Suprapubic skin (tissue), 4 donors: Measurements from ENCODE around the gene ATP11B. TPM values are rescaled to one million over a fixed set of nuclear protein-coding genes. Genes with fewer than 3 reads are reported as not detected.

Source experiments
- DNase-seq, 2 donors: peaks; one replicate each; pipeline ENCODE4 v3.0.0-alpha.2; 2019; ENCODE audit warnings: low spot score in 2 of 2
- H3K27ac ChIP-seq: fragments of 200-600 bp; sonication (generic); one replicate; pipeline ENCODE4 v1.5.1; 2019
- H3K27me3 ChIP-seq: fragments of 200-600 bp; sonication (generic); one replicate; pipeline ENCODE4 v1.5.1; 2019
- H3K36me3 ChIP-seq: fragments of 200-600 bp; sonication (generic); one replicate; pipeline ENCODE4 v1.5.1; 2019
- H3K4me1 ChIP-seq: fragments of 200-600 bp; sonication (generic); one replicate; pipeline ENCODE4 v1.5.1; 2019
- H3K4me3 ChIP-seq: fragments of 200-600 bp; sonication (generic); one replicate; pipeline ENCODE4 v1.5.1; 2019; ENCODE audit warnings: mild to moderate bottlenecking
- H3K9me3 ChIP-seq: fragments of 200-600 bp; sonication (generic); one replicate; pipeline ENCODE4 v1.5.1; 2019
- EP300 ChIP-seq: sonication (generic); formaldehyde crosslinking; IDR thresholded peaks from one replicate; pipeline ENCODE4 v1.6.1; 2017; ENCODE audit warnings: antibody characterized with exemption
- POLR2A ChIP-seq, 2 donors: fragments of 450-650 bp; IDR thresholded peaks; one replicate each; pipeline ENCODE4 v1.6.1; 2017; ENCODE audit warnings: antibody characterized with exemption in 2 of 2, mild to moderate bottlenecking in 2 of 2, moderate library complexity in 2 of 2
- POLR2AphosphoS5 ChIP-seq, 3 donors: sonication (generic); formaldehyde crosslinking; IDR thresholded peaks; one replicate each; pipeline ENCODE4 v1.6.1; 2017; ENCODE audit warnings: antibody characterized with exemption in 3 of 3
- WGBS: methylation state at CpG from one replicate; pipeline ENCODE4 v1.1.5; 2018; 5-methylcytosine and 5-hydroxymethylcytosine counted together
- total RNA-seq, 4 donors: library from RNA; depleted of rRNA; stranded (reverse); fragments of >200 nt; gene quantifications; one replicate each; pipeline ENCODE4 v1.1.0, GENCODE V29; 2016
- TF ChIP-seq, protein P1 (sequence below), 2 donors: fragments of 200-600 bp in 1 of 2; fragments of 450-650 bp in 1 of 2; sonication (generic) in 1 of 2; IDR thresholded peaks; one replicate each; pipeline ENCODE4 v1.5.1; 2016 to 2019; ENCODE audit warnings: antibody characterized with exemption in 2 of 2, mild to moderate bottlenecking in 1 of 2, moderate library complexity in 1 of 2

ATP11B gene
- total RNA-seq, 4 donors from 2014 or later: 87.7 to 160 (median 122) TPM

DNA sequence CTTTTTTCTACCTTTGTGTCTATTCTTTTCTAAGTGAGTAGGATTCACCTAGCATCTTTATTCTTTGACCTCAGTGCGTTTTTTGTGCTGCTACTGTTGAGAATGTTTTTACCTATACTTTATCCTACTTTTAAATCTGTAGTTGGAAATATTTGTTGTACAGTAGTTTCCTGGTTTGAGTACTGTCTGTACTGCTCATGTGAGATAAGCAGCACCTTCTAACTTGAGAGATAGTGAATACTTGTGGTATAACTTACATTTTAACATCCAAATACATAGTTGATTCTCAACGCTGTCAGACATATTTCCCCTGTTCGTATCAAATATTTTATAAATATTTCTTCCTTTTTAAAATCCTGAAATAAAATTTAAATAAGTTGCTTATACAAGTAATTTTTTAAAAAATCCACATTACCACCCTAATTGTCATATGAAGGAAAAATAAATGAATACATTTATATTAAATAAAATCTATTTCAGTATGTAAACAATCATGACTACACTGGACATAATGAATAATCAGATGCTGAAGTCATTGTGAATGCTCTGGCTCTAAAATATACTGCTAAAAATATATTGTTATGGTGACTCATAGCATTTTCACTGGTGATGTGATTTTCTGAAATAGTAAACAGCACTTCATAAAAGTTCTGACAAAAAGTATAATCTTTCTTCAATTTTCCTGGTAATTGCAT, 17.4 kb downstream of the ATP11B start:
- no peak overlapping the region for H3K27ac ChIP-seq
- H3K9me3 ChIP-seq: no peaks in the 10 kb centered on the region
- no peaks in the 10 kb centered on the region for H3K27me3 ChIP-seq
- TF ChIP-seq POLR2AphosphoS5 (IDR thresholded peaks at IDR 0.05) (no peak), POLR2A (IDR thresholded peaks at IDR 0.05) (no peak), EP300 (no peak)
- TF ChIP-seq, protein P1, sequence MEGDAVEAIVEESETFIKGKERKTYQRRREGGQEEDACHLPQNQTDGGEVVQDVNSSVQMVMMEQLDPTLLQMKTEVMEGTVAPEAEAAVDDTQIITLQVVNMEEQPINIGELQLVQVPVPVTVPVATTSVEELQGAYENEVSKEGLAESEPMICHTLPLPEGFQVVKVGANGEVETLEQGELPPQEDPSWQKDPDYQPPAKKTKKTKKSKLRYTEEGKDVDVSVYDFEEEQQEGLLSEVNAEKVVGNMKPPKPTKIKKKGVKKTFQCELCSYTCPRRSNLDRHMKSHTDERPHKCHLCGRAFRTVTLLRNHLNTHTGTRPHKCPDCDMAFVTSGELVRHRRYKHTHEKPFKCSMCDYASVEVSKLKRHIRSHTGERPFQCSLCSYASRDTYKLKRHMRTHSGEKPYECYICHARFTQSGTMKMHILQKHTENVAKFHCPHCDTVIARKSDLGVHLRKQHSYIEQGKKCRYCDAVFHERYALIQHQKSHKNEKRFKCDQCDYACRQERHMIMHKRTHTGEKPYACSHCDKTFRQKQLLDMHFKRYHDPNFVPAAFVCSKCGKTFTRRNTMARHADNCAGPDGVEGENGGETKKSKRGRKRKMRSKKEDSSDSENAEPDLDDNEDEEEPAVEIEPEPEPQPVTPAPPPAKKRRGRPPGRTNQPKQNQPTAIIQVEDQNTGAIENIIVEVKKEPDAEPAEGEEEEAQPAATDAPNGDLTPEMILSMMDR (IDR thresholded peaks at IDR 0.05): no peak
- peaks cover 8% of the 10 kb centered on the region for H3K4me1 ChIP-seq
- WGBS: 91% methylated on average over 3 of the region's 3 CpGs
- H3K36me3 ChIP-seq: no peaks in the 10 kb centered on the region
- no peak for DNase-seq
- no peak overlapping the region for H3K4me3 ChIP-seq

DNA sequence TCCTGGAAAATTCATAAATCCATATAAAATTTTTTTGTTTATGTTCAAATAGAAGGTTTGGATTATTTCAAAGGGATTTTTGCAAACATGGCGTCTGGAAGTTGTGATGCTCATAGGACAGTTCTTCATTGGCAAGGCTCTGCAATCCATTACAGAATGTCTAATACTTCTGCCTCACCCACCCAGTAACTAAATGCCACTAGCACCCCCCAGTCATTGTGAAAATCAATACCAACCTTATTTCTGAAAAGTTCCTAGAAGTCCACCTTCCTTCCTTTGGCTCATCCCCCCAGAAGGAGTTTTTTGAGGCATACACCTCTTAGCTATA, 17.9 kb downstream of the ATP11B start:
- Histone ChIP-seq H3K4me1 (peaks cover 8% of the 10 kb centered on the region), H3K9me3 (no peaks in the 10 kb centered on the region), H3K36me3 (no peaks in the 10 kb centered on the region), H3K4me3 (no peak overlapping the region), H3K27ac (no peak overlapping the region), H3K27me3 (no peaks in the 10 kb centered on the region)
- 97% methylated on average over 1 of the region's 1 CpG for WGBS
- DNase-seq: no peak
- TF ChIP-seq, protein P1 (IDR thresholded peaks at IDR 0.05): no peak
- TF ChIP-seq POLR2A (IDR thresholded peaks at IDR 0.05): no peak
- no peak for TF ChIP-seq EP300

DNA sequence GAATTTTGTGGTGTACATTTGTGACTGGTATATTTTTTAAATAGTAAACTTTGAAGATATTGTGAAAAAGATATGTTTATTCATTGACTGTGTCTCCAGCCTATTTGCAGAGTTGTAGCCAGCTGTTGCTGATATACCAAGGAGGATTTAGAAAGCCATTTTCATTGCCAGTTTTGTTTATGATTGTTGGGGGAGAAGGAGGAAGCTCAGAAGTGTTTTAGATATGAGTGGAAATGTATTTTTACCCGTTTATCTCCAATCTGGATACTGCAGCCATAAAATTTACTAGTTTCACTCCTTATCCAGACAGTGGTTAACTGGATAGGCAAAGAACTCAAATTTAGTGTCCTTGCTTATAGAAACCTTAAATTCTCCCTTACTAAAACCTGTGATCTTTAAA, 18.8 kb downstream of the ATP11B start:
- Histone ChIP-seq H3K9me3 (no peaks in the 10 kb centered on the region), H3K4me3 (no peak overlapping the region), H3K27ac (no peak overlapping the region), H3K36me3 (no peaks in the 10 kb centered on the region), H3K27me3 (no peaks in the 10 kb centered on the region), H3K4me1 (peaks cover 8% of the 10 kb centered on the region)
- DNase-seq: no peak
- TF ChIP-seq, protein P1 (IDR thresholded peaks at IDR 0.05): no peak
- no peak for TF ChIP-seq EP300
- TF ChIP-seq POLR2A (IDR thresholded peaks at IDR 0.05): no peak
- TF ChIP-seq POLR2AphosphoS5 (IDR thresholded peaks at IDR 0.05): no peak
- WGBS: 58% methylated on average over 1 of the region's 1 CpG

DNA sequence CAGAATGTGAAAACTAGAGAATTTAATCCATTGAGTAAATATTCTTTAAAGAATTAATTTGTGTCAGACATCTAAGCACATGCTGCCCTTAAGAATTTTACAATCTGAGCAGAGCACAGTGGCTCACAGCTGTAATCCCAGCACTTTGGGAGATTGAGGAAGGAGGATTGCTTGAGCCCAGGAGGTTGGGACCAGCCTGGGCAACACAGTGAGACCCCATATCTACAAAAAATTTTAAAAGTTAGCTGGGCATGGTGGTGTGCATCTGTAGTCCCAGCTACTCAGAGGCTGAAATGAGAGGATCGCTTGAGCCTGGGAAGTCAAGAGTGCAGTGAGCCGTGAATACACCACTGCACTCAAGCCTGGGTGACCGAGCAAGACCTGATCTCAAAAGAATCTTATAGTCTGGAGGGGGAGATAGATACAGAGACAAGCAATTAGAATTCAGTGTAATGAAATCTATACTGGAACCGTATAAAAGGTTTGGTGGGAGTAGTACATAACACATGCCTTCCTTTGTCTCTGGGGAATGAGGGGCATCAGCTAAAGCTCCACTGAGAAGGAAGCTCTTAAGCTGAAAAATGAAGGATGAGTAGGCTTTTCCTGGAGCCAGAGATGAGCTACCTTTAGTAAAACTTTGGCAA, 21.2 kb downstream of the ATP11B start:
- WGBS: 89% methylated on average over 4 of the region's 4 CpGs
- DNase-seq: no peak
- no peaks in the 10 kb centered on the region for H3K9me3 ChIP-seq
- H3K4me1 ChIP-seq: peaks cover 5% of the 10 kb centered on the region
- no peak overlapping the region for H3K4me3 ChIP-seq
- no peaks in the 10 kb centered on the region for H3K27me3 ChIP-seq
- TF ChIP-seq POLR2A (IDR thresholded peaks at IDR 0.05) (no peak), POLR2AphosphoS5 (IDR thresholded peaks at IDR 0.05) (no peak), EP300 (no peak)
- TF ChIP-seq, protein P1 (IDR thresholded peaks at IDR 0.05): no peak
- no peaks in the 10 kb centered on the region for H3K36me3 ChIP-seq
- no peak overlapping the region for H3K27ac ChIP-seq

DNA sequence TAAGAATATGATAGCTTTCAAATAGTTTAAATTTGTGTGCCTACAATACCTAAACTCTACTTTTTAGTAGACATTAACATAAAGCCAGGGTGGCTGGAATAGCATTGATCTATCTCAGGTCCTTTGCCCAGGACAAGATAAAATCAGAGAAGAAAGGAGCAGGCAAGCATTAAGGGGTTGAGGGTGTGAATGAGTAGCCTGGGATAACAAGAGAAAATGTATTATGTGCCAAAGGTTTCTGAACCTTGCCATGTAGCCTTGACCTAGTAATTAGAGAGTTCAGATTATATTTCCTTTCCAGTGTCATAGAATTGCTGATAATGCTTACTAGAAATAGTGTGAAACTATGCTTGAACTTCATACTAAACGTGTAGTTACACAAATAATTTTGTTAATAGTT, 22.9 kb downstream of the ATP11B start:
- TF ChIP-seq POLR2A (IDR thresholded peaks at IDR 0.05) (no peak), EP300 (no peak), POLR2AphosphoS5 (IDR thresholded peaks at IDR 0.05) (no peak)
- TF ChIP-seq, protein P1 (IDR thresholded peaks at IDR 0.05): no peak
- H3K4me1 ChIP-seq: peaks cover 5% of the 10 kb centered on the region
- 52% methylated on average over 1 of the region's 1 CpG for WGBS

More for the DNA sequence above, 22.9 kb downstream of the ATP11B start:
- Histone ChIP-seq H3K4me3 (no peak overlapping the region), H3K27ac (no peak overlapping the region), H3K9me3 (no peaks in the 10 kb centered on the region), H3K27me3 (no peaks in the 10 kb centered on the region), H3K36me3 (peaks cover 4% of the 10 kb centered on the region)
- no peak for DNase-seq
